H9 (cell line): ENCODE data around the gene TCF7L1. TPM values are rescaled to one million over a fixed set of nuclear protein-coding genes. Genes with fewer than 3 reads are reported as not detected.
A peak's percentile ranks its signal among the peaks of the same experiment; 100 is the strongest.

Experiments
- DNase-seq: peaks from one replicate; pipeline ENCODE4 v3.0.0-alpha.2; 2017
- H2AFZ ChIP-seq: one replicate; pipeline ENCODE4 v1.6.1; 2013; ENCODE audit warnings: mild to moderate bottlenecking, low read length, control low read depth, moderate library complexity
- H2AK5ac ChIP-seq: 2 replicates; pipeline ENCODE4 v1.6.1; 2013; ENCODE audit warnings: low read length, control low read depth, mixed read lengths; ENCODE audit not compliant: insufficient read length
- H2BK120ac ChIP-seq: one replicate; pipeline ENCODE4 v1.6.1; 2013; ENCODE audit warnings: low read depth, mild to moderate bottlenecking, low read length, control low read depth, inconsistent platforms; ENCODE audit not compliant: poor library complexity, severe bottlenecking
- H2BK12ac ChIP-seq: 2 replicates; pipeline ENCODE4 v1.6.1; 2013; ENCODE audit warnings: low read length, control low read depth, mixed read lengths, low read depth; ENCODE audit not compliant: insufficient read length
- H2BK15ac ChIP-seq: 2 replicates; pipeline ENCODE4 v1.6.1; 2013; ENCODE audit warnings: low read depth, low read length, control low read depth
- H2BK20ac ChIP-seq: one replicate; pipeline ENCODE4 v1.6.1; 2013; ENCODE audit warnings: low read depth, mild to moderate bottlenecking, low read length, control low read depth, inconsistent platforms; ENCODE audit not compliant: poor library complexity, severe bottlenecking
- H2BK5ac ChIP-seq: 2 replicates; pipeline ENCODE4 v1.6.1; 2013; ENCODE audit warnings: low read length, control low read depth, mixed read lengths; ENCODE audit not compliant: insufficient read length
- H3K14ac ChIP-seq: 2 replicates; pipeline ENCODE4 v1.6.1; 2013; ENCODE audit warnings: low read length, control low read depth; ENCODE audit not compliant: insufficient read depth
- H3K18ac ChIP-seq: 2 replicates; pipeline ENCODE4 v1.6.1; 2013; ENCODE audit warnings: low read depth, mild to moderate bottlenecking, mixed read lengths, low read length, control low read depth; ENCODE audit not compliant: insufficient read length
- H3K23ac ChIP-seq: 2 replicates; pipeline ENCODE4 v1.6.1; 2013; ENCODE audit warnings: low read length, control low read depth, mixed read lengths, low read depth; ENCODE audit not compliant: insufficient read length
- H3K23me2 ChIP-seq: 2 replicates; pipeline ENCODE4 v1.6.1; 2013; ENCODE audit warnings: low read depth, mild to moderate bottlenecking, mixed read lengths, low read length, control low read depth; ENCODE audit not compliant: insufficient read length, poor library complexity, severe bottlenecking
- H3K27ac ChIP-seq: 2 replicates; pipeline ENCODE4 v1.5.1; 2013; ENCODE audit warnings: low read length, control low read depth, mixed read lengths, low read depth; ENCODE audit not compliant: insufficient read length
- H3K27me3 ChIP-seq: 2 replicates; pipeline ENCODE4 v1.6.1; 2013; ENCODE audit warnings: low read length, control low read depth, inconsistent platforms; ENCODE audit not compliant: insufficient read depth
- H3K4ac ChIP-seq: 2 replicates; pipeline ENCODE4 v1.6.1; 2013; ENCODE audit warnings: low read depth, mild to moderate bottlenecking, control low read depth, inconsistent platforms, low read length, moderate library complexity
- H3K4me1 ChIP-seq: 2 replicates; pipeline ENCODE4 v1.6.1; 2013; ENCODE audit warnings: low read length, control low read depth, inconsistent platforms; ENCODE audit not compliant: insufficient read depth
- H3K4me2 ChIP-seq: 2 replicates; pipeline ENCODE4 v1.6.1; 2013; ENCODE audit warnings: low read length, control low read depth, mixed read lengths; ENCODE audit not compliant: insufficient read length, insufficient read depth
- H3K56ac ChIP-seq: 2 replicates; pipeline ENCODE4 v1.6.1; 2013; ENCODE audit warnings: low read depth, mild to moderate bottlenecking, mixed read lengths, low read length, control low read depth; ENCODE audit not compliant: insufficient read length
- H3K79me1 ChIP-seq: 2 replicates; pipeline ENCODE4 v1.6.1; 2013; ENCODE audit warnings: low read depth, mild to moderate bottlenecking, moderate library complexity, low read length, control low read depth, inconsistent platforms; ENCODE audit not compliant: insufficient read depth, poor library complexity, severe bottlenecking
- H3K79me2 ChIP-seq: 2 replicates; pipeline ENCODE4 v1.6.1; 2013; ENCODE audit warnings: low read length, control low read depth, inconsistent platforms; ENCODE audit not compliant: insufficient read depth
- H3K9ac ChIP-seq: 2 replicates; pipeline ENCODE4 v1.6.1; 2013; ENCODE audit warnings: low read length, control low read depth, mixed read lengths; ENCODE audit not compliant: insufficient read length; ENCODE audit errors: extremely low read depth
- H3K9me3 ChIP-seq: one replicate; pipeline ENCODE4 v1.6.1; 2013; ENCODE audit warnings: low read depth, low read length, inconsistent platforms; ENCODE audit not compliant: control insufficient read depth
- H3T11ph ChIP-seq: one replicate; pipeline ENCODE4 v1.6.1; 2013; ENCODE audit warnings: mild to moderate bottlenecking, low read length, control low read depth, inconsistent platforms
- H4K20me1 ChIP-seq: one replicate; pipeline ENCODE4 v1.6.1; 2013; ENCODE audit not compliant: control insufficient read depth, insufficient read length, insufficient read depth
- H4K5ac ChIP-seq: 2 replicates; pipeline ENCODE4 v1.6.1; 2013; ENCODE audit warnings: low read depth, mild to moderate bottlenecking, mixed read lengths, low read length, control low read depth; ENCODE audit not compliant: insufficient read length
- H4K8ac ChIP-seq: replicated peaks from 2 replicates; pipeline ENCODE4 v1.6.1; 2013; ENCODE audit warnings: low read length, control low read depth, mixed read lengths, low read depth; ENCODE audit not compliant: insufficient read length
- H4K91ac ChIP-seq: 2 replicates; pipeline ENCODE4 v1.6.1; 2013; ENCODE audit warnings: low read depth, mild to moderate bottlenecking, moderate library complexity, mixed read lengths, low read length, control low read depth; ENCODE audit not compliant: insufficient read length
- H3K27ac Mint-ChIP-seq, 3 experiments: 2 replicates in 2 of 3; 3 replicates in 1 of 3; pipeline ENCODE4 v1.8.0; 2020 to 2021; ENCODE audit warnings: mixed read lengths in 3 of 3, mild to moderate bottlenecking in 1 of 3, moderate library complexity in 1 of 3
- H3K27me3 Mint-ChIP-seq: 2 replicates; pipeline ENCODE4 v1.8.0; 2021; ENCODE audit warnings: low read depth, mild to moderate bottlenecking, moderate library complexity, mixed read lengths
- H3K36me3 Mint-ChIP-seq, 3 experiments: 2 replicates in 2 of 3; 3 replicates in 1 of 3; pipeline ENCODE4 v1.8.0; 2020 to 2021; ENCODE audit warnings: low read depth in 3 of 3, mixed read lengths in 3 of 3; ENCODE audit not compliant: insufficient read depth in 1 of 3
- H3K4me1 Mint-ChIP-seq, 2 experiments: 2 replicates each; pipeline ENCODE4 v1.8.0; 2020; ENCODE audit warnings: mixed read lengths in 2 of 2
- H3K4me3 Mint-ChIP-seq, 2 experiments: 2 replicates in 1 of 2; 3 replicates in 1 of 2; pipeline ENCODE4 v1.8.0; 2020 to 2021; ENCODE audit warnings: mild to moderate bottlenecking in 2 of 2, mixed read lengths in 2 of 2, moderate library complexity in 1 of 2
- H3K9me3 Mint-ChIP-seq, 2 experiments: 2 replicates in 1 of 2; 3 replicates in 1 of 2; pipeline ENCODE4 v1.8.0; 2020; ENCODE audit warnings: mild to moderate bottlenecking in 2 of 2, mixed read lengths in 2 of 2, moderate library complexity in 1 of 2
- CTCF ChIP-seq: fragments of 200-600 bp; sonication (generic); conservative IDR thresholded peaks from 3 replicates; pipeline ENCODE4 v1.8.0; 2021; ENCODE audit warnings: antibody characterized with exemption, mild to moderate bottlenecking
- WGBS: extraction: QIAGEN DNeasy Blood & Tissue Kit; methylation state at CpG from one replicate; pipeline ENCODE4 v1.1.7; 2013; ENCODE audit warnings: missing lambda C conversion rate, low lambda C conversion rate, mixed read lengths; ENCODE audit not compliant: insufficient read length; ENCODE audit errors: extremely low coverage; 5-methylcytosine and 5-hydroxymethylcytosine counted together
- total RNA-seq: library from RNA; stranded (reverse); gene quantifications from 2 replicates; pipeline ENCODE4 v1.2.1, GENCODE V29; 2021

TCF7L1 gene
- total RNA-seq, 1 experiment from 2014 or later: 112 TPM

GRCh38 chr2:85259101-85259590 is 126.0 kb downstream of the TCF7L1 start:
- H2AK5ac ChIP-seq: no peak overlapping the region
- no peak overlapping the region for H2BK5ac ChIP-seq
- no peak overlapping the region for H2BK12ac ChIP-seq
- no peaks in the 10 kb centered on the region for H3K9me3 ChIP-seq
- no peak overlapping the region for H3K4me2 ChIP-seq
- H3K9ac ChIP-seq: no peak overlapping the region
- no peak overlapping the region for H2BK120ac ChIP-seq
- no peak overlapping the region for H2BK15ac ChIP-seq
- H3K36me3 Mint-ChIP-seq: peaks cover 12 to 26% (median 25%) of the 10 kb centered on the region in 3 experiments
- H4K8ac ChIP-seq: no peak overlapping the region
- no peaks in the 10 kb centered on the region for H4K20me1 ChIP-seq
- H3K27me3 Mint-ChIP-seq: no peaks in the 10 kb centered on the region; the same call in none of the 2 replicates
- H3K27me3 ChIP-seq: no peaks in the 10 kb centered on the region
- peaks cover 84 to 90% of the 10 kb centered on the region in 2 experiments for H3K4me1 Mint-ChIP-seq
- peaks cover 30% of the 10 kb centered on the region for H3K4me1 ChIP-seq
- H3K4me3 Mint-ChIP-seq: peak overlapping the region; percentile 16 to 68; a peak in 3 of 5 replicates
- H3K27ac ChIP-seq: peak overlapping the region; percentile 3
- no peaks in the 10 kb centered on the region for H3K23me2 ChIP-seq
- peaks cover 4% of the 10 kb centered on the region; the same call in 1 of the 2 replicates for H3K79me2 ChIP-seq
- no peak overlapping the region for H3K56ac ChIP-seq
- H2AFZ ChIP-seq: no peak overlapping the region
- H3T11ph ChIP-seq: no peak overlapping the region
- peaks cover 4% of the 10 kb centered on the region for H3K79me1 ChIP-seq
- H3K18ac ChIP-seq: no peak overlapping the region
- no peaks in the 10 kb centered on the region for H3K9me3 Mint-ChIP-seq
- peak overlapping the region; percentile 78 to 98 (median 98) for H3K27ac Mint-ChIP-seq
- no peak overlapping the region for H3K14ac ChIP-seq
- no peak overlapping the region for H4K5ac ChIP-seq
- H4K91ac ChIP-seq: no peak overlapping the region
- no peak overlapping the region for H3K23ac ChIP-seq
- WGBS: no CpG with 5 or more reads among the region's 11 CpGs
- no peak overlapping the region for H2BK20ac ChIP-seq
- DNase-seq: no peak
- TF ChIP-seq CTCF: no peak
- H3K4ac ChIP-seq: no peak overlapping the region
